PC-9 (cell line): ENCODE results near the gene TTC39B.

Source experiments
- EZH2 ChIP-seq: fragments of 200-600 bp; sonication (generic); IDR thresholded peaks from 2 replicates; pipeline ENCODE4 v1.8.0; 2017; ENCODE audit warnings: antibody characterized with exemption, low read depth
- TF ChIP-seq, protein P1 (sequence below): fragments of 200-600 bp; sonication (generic); conservative IDR thresholded peaks from 2 replicates; pipeline ENCODE4 v1.6.1; 2017; ENCODE audit warnings: mixed run types, antibody characterized with exemption, mild to moderate bottlenecking, moderate library complexity

DNA sequence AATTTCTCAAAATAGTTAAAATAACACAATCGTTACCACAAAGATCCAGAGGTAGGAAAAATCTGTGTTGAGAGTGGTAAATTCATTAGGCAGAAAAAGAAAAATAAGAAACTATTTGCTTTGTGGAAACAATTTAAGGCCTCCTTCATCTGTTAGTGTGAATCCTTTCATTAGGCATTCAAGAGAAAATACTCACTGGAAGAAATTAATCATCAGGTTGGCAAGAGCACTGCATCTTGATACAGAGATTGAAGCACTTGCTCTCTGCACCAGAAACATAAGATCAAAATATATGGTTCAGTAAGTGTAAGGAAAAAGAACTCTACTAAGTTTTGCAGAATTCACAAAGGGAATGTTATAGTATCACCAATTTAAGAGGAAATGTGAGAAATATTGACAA is 44.4 kb downstream of the TTC39B start:
- TF ChIP-seq, protein P1, sequence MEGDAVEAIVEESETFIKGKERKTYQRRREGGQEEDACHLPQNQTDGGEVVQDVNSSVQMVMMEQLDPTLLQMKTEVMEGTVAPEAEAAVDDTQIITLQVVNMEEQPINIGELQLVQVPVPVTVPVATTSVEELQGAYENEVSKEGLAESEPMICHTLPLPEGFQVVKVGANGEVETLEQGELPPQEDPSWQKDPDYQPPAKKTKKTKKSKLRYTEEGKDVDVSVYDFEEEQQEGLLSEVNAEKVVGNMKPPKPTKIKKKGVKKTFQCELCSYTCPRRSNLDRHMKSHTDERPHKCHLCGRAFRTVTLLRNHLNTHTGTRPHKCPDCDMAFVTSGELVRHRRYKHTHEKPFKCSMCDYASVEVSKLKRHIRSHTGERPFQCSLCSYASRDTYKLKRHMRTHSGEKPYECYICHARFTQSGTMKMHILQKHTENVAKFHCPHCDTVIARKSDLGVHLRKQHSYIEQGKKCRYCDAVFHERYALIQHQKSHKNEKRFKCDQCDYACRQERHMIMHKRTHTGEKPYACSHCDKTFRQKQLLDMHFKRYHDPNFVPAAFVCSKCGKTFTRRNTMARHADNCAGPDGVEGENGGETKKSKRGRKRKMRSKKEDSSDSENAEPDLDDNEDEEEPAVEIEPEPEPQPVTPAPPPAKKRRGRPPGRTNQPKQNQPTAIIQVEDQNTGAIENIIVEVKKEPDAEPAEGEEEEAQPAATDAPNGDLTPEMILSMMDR = no peak
- TF ChIP-seq EZH2 = no peak
